Measurements from ENCODE around the gene CPHXL2.
A peak's percentile ranks its signal among the peaks of the same experiment; 100 is the strongest.

Gene CPHXL2

GRCh38 chr16:75644240-75645012 lies 32.4 kb downstream of the CPHXL2 start:
- DNase-seq (ENCODE audit: low read depth, low spot score), result no peak

- DNase-seq (ENCODE audit: low read depth, low spot score), result no peak
These were observed 36.2 kb downstream of the CPHXL2 start for GRCh38 chr16:75640598-75640997.

GRCh38 chr16:75635036-75635435 lies 41.8 kb downstream of the CPHXL2 start:
- no peak for DNase-seq (ENCODE audit: low read depth, low spot score)

GRCh38 chr16:75632857-75633256 lies 44.0 kb downstream of the CPHXL2 start:
- DNase-seq (ENCODE audit: low read depth, low spot score), result no peak

- DNase-seq (ENCODE audit: low read depth, low spot score), result no peak
These were observed 46.8 kb downstream of the CPHXL2 start for GRCh38 chr16:75630052-75630451.

- DNase-seq (ENCODE audit: low read depth, low spot score), result no peak
These were observed 47.7 kb downstream of the CPHXL2 start for GRCh38 chr16:75629132-75629531.

GRCh38 chr16:75628351-75628750 lies 48.5 kb downstream of the CPHXL2 start:
- no peak for DNase-seq (ENCODE audit: low read depth, low spot score)

GRCh38 chr16:75627851-75628250 lies 49.0 kb downstream of the CPHXL2 start:
- DNase-seq (ENCODE audit: low read depth, low spot score), result no peak

GRCh38 chr16:75626806-75627205 lies 50.0 kb downstream of the CPHXL2 start:
- DNase-seq (ENCODE audit: low read depth, low spot score), result no peak

GRCh38 chr16:75624921-75625334 lies 51.9 kb downstream of the CPHXL2 start:
- DNase-seq (ENCODE audit: low read depth, low spot score), result no peak

GRCh38 chr16:75622761-75623605 lies 53.8 kb downstream of the CPHXL2 start, which contains the start of gene ADAT1:
Gene ADAT1 (minus strand): TSS chr16:75623281. CDS start chr16:75620799, 2,482 bp downstream.
- peak; percentile 99 for DNase-seq (ENCODE audit: low read depth, low spot score)

GRCh38 chr16:75621170-75621477 lies 55.7 kb downstream of the CPHXL2 start:
- peak; percentile 29 for DNase-seq (ENCODE audit: low read depth, low spot score)

- DNase-seq (ENCODE audit: low read depth, low spot score), result no peak
These were observed 56.3 kb downstream of the CPHXL2 start for GRCh38 chr16:75620326-75621169.

GRCh38 chr16:75618780-75619179 lies 58.0 kb downstream of the CPHXL2 start:
- no peak for DNase-seq (ENCODE audit: low read depth, low spot score)

- DNase-seq (ENCODE audit: low read depth, low spot score), result no peak
These were observed 59.7 kb downstream of the CPHXL2 start for GRCh38 chr16:75617121-75617520.

- DNase-seq (ENCODE audit: low read depth, low spot score), result no peak
These were observed 60.2 kb downstream of the CPHXL2 start for GRCh38 chr16:75616521-75617010.

- no peak for DNase-seq (ENCODE audit: low read depth, low spot score)
These were observed 61.2 kb downstream of the CPHXL2 start for GRCh38 chr16:75615619-75616018.

- no peak for DNase-seq (ENCODE audit: low read depth, low spot score)
These were observed 62.5 kb downstream of the CPHXL2 start for GRCh38 chr16:75614066-75614897.

Data from astrocyte of the hippocampus (primary cell).